GM21526 (cell line): ENCODE data around the gene CCDC85C.

Source experiments
- ATAC-seq: cut with Tn5 transposase; IDR thresholded peaks from one replicate; pipeline ENCODE4 v1.9.1; 2021; ENCODE audit warnings: moderate library complexity; ENCODE audit not compliant: unreplicated experiment, low FRiP score

CCDC85C gene

GRCh38 chr14:99609245-99610170 lies 5.5 kb upstream of the CCDC85C start:
- ATAC-seq = no peak

GRCh38 chr14:99608591-99608990 lies 4.6 kb upstream of the CCDC85C start:
- no peak for ATAC-seq

DNA sequence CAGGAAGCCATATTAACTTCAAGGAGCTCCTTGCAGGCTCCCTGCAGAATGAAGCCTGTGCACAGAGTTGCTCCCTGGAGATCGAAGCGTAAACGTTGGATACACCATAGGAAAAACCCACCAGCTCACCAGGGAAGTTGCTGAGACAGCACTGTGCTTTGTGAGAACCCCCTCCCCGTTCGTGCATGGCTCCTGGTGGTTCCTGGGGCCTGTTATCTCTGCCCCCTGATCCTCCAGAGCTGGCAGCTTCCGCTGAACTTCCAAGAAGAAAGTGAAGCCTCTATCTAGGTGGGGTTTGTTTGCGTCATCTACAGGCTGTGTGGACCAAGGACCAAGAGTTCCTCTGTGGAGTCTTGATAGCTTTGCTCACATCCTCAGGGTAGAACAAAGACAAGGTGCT lies 2.4 kb upstream of the CCDC85C start:
- ATAC-seq = no peak

DNA sequence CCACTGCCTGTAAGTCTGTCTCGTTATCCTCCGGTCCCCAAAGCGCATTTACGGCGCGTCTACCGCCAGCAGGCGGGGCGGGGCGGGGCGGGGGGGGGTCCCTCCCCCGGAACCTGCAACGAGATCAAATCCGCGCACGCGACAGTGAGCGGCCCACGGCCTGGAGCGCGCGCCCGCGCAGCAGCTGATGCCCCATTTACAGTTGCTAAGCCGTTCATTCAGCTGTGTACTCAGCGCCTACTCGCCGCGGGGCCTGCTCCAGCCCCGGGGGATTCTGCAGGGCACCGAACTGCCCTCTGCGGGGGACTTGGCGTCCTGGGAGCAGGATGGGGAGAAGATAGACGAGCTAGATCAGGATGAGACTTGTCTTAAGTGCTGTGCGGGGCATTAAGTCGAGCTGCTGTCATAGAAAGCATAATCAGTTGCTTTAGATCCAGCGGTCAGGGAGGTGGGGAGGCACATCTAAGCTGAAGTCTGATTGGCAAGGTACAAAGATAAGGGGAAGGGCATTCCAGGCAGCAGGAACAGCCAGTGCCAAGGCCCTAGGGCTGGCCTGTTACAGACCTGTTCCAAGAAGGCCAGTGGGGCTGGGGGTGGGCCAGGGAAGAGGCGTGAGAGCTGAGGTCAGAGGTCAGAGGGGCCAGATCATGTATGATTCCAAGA lies 1.4 kb upstream of the CCDC85C start:
- ATAC-seq = peak; percentile 33

DNA sequence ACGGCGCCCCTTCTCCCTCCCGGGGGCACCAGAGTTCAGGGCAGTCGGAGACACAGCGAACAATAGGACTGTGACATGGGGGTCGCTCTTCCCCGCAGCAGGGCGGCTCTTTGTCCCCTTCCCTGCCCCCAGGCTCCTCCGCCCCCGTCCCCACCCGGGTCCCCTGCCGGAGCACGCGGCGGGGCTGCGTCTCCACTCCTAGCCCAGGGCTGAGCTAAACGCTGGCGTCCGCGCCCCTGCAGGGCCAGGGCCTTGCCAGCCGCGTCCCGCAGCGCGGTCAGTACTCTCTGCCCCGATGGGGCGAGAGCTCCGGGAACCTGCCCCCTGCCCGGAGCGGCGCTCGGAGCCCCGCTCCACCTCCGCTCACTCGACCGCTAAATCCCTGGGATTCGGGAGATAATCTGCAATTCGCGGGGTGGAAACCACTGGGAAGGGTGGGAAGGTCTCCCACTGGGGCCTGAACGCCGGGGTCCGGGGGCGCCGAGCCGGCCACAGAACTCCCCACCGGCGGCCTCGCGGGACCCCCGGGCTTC lies 825 bp upstream of the CCDC85C start:
- peak; percentile 22 for ATAC-seq

GRCh38 chr14:99604278-99604765 lies 315 bp upstream of the CCDC85C start:
- peak; percentile 90 for ATAC-seq

DNA sequence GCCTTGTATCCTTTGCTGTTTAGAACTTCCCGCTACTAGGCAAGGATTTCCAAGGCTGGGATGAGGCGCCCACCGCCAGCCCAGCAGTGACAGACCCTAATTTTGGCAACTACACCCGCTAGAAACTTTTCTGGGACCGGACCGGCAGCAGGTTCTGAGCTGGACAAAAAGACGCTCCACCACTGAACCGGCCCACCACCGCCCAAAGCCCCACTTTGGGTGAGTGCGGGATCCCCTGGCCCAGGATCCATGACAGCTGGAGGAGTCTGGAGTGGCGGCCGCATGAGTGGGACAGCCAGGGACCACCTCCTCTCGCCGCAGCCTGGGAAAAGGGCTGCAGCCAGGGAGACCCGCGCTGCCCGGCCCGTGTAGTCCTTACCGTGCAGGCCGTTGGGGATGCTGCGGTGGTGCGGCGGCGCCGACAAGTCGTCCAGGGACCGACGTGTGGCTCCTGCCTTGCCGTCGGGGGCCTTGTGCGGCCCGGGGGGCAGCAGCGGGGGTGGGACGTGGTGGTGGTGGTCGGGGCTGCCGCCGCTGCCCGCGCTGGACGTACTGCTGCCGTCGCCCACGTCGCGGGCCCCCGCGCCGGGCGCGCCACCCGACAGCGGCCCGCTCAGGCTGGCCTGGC lies 1.1 kb downstream of the CCDC85C start:
- no peak for ATAC-seq

- no peak for ATAC-seq
Measured at GRCh38 chr14:99602054-99602787, 1.8 kb downstream of the CCDC85C start.

- no peak for ATAC-seq
Measured at GRCh38 chr14:99601361-99601831, 2.6 kb downstream of the CCDC85C start.

- ATAC-seq = no peak
Measured at GRCh38 chr14:99600232-99600888, 3.6 kb downstream of the CCDC85C start.

- no peak for ATAC-seq
Measured at GRCh38 chr14:99599393-99599792, 4.6 kb downstream of the CCDC85C start.

- ATAC-seq = no peak
Measured at GRCh38 chr14:99598774-99599173, 5.2 kb downstream of the CCDC85C start.

GRCh38 chr14:99597911-99598600 lies 6.0 kb downstream of the CCDC85C start:
- ATAC-seq = no peak

GRCh38 chr14:99596772-99597171 lies 7.2 kb downstream of the CCDC85C start:
- ATAC-seq = no peak

- no peak for ATAC-seq
Measured at GRCh38 chr14:99596071-99596627, 7.9 kb downstream of the CCDC85C start.

DNA sequence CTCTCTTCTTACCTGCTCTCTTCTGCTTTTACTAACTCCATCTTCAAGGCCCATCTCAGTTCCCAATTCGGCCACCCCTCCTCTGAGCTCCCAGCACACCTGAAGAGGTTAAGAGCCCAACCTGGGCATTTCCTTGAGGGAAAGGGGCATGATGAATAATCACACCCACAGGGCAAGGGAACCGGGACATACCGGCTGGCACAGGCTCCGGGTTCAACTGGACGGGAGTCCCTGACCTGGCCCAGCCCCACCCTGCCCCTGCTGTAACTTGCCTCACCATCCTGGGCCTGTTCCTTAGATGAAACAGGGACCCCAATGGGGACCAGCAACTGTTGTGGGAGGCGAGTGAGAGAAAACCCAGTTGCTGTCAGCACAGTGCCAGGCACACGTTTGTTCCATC lies 8.5 kb downstream of the CCDC85C start:
- no peak for ATAC-seq

DNA sequence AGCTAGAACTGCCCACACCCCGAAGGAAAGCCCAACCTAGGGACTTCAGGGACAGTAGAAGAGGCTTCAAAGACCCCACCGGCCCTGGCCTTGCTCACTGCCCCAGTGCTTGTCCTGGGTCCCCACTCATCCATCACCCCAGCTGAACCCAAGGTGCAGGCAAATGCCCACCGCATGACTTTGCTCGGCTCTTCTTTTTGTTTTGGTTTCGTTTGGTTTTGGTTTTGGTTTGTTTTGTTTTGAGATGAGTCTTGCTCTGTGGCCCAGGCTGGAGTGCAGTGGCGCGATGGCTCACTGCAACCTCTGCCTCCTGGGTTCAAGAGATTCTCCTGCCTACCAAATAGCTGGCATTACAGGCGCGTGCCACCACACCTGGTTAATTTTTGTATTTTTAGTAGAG lies 9.0 kb downstream of the CCDC85C start:
- ATAC-seq = peak; percentile 79

DNA sequence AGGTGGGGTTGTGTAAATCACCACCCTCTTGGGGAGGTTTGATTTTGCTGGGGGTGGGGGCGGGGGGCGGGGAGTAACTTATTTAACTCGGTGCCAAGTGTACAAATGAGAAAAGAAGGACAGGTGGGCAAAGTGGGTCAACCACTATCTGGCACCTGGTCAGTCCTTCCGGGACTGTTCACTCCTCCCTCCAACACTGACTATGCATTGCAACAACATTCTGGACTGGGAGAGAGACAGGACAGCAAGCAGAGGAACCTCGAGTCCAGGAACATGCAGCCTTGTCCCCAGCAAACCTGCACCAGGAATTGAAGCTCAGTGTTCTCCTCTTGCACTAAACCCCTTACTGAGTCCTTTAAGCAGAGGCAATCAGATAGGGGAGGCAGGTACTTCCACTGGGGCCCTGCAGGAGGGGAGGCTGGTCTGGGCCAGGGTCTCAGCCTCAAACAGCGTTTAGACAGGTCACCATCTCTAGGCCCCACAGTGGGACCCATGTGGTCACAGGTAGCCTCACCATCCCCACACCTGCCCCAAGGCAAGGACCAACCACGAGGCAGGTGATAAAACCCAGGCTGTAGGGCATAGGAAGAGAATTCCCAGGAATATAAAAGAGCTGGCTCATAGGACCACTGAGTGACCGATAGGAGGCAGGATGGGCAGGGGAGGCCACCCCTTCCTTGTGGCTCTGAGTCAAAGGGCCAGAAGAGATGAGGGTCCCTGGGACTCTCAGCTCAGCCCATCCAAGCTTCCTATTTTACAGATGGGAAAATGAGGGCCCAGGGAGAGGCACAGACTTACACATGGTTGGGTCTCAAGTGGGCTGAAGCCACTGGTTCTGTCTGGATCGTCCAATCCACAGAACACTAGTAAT lies 9.8 kb downstream of the CCDC85C start:
- ATAC-seq = no peak
